IPS-18a (cell line): Measurements from ENCODE around the gene GPR153.
A peak's percentile ranks its signal among the peaks of the same experiment; 100 is the strongest.

Source experiments
- H3K27ac ChIP-seq: one replicate; pipeline ENCODE4 v1.5.1; 2013; ENCODE audit warnings: low read length
- H3K27me3 ChIP-seq: one replicate; pipeline ENCODE4 v1.6.1; 2013; ENCODE audit warnings: mild to moderate bottlenecking, low read length; ENCODE audit not compliant: control insufficient read depth, insufficient read depth
- H3K36me3 ChIP-seq: one replicate; pipeline ENCODE4 v1.6.1; 2013; ENCODE audit warnings: low read depth, low read length; ENCODE audit not compliant: control insufficient read depth
- H3K4me1 ChIP-seq: one replicate; pipeline ENCODE4 v1.6.1; 2013; ENCODE audit warnings: low read depth, low read length; ENCODE audit not compliant: control insufficient read depth
- H3K4me3 ChIP-seq: one replicate; pipeline ENCODE4 v1.5.1; 2013; ENCODE audit warnings: low read length
- H3K9ac ChIP-seq: one replicate; pipeline ENCODE4 v1.6.1; 2013; ENCODE audit warnings: mild to moderate bottlenecking, low read length, moderate library complexity
- H3K9me3 ChIP-seq: one replicate; pipeline ENCODE4 v1.6.1; 2013; ENCODE audit warnings: low read depth, low read length; ENCODE audit not compliant: control insufficient read depth

GPR153 gene

DNA sequence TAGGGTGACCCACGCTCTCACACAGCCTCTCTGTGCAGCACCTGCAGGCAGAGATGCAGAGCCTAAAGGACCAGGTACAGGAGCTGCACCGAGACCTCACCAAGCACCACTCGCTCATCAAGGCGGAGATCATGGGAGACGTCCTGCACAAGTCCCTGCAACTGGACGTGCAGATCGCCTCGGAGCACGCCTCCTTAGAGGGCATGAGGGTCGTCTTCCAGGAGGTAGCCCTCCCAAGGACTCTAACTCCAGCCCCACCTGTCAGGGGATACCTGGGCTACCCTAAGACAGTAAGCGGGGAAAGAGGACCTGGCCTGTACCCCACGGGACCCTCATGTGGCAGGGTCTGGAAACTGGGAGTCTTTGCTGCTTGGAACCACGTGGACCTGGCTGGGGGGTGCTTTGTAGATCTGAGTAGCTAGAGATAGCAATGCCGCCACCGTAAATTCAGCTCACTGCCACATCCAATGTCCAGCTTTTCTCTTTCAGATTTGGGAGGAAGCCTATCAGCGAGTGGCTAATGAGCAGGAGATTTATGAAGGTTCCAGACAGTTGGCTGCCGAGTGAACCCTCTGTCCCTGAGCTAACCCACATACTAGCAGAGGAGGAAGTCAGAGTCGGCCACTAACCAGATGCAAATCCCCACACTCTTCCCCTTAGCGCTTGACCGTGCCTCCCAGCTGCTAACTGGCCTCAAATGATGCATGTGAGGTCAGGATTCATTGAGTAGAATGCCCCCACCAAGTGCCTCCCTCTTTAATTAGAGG lies 48.5 kb downstream of the GPR153 start:
- Histone ChIP-seq H3K36me3 (no peaks in the 10 kb centered on the region), H3K9me3 (no peaks in the 10 kb centered on the region), H3K9ac (no peak overlapping the region), H3K4me3 (no peak overlapping the region), H3K27me3 (peaks cover 26% of the 10 kb centered on the region), H3K27ac (no peak overlapping the region), H3K4me1 (peaks cover 3% of the 10 kb centered on the region)

DNA sequence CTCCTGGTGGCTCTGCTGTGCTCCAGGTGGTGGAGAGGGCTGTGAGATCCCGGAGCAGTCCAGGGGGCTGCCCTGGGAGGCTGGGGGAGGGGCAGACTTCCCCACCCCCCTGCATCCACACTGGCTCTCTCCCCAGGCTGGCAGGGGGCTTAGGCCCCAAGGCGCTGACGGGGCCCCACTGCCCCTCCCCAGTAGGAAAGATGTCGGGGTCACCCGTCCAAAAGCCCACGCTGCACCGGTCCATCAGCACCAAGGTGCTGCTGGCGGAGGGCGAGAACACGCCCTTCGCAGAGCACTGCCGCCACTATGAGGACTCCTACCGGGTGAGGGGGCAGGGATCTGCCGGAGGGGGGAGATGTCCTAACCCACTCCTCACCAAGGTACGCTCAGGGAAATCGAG lies 49.2 kb downstream of the GPR153 start:
- Histone ChIP-seq H3K9me3 (no peaks in the 10 kb centered on the region), H3K4me1 (peaks cover 3% of the 10 kb centered on the region), H3K27me3 (peaks cover 32% of the 10 kb centered on the region), H3K27ac (no peak overlapping the region), H3K4me3 (no peak overlapping the region), H3K36me3 (no peaks in the 10 kb centered on the region), H3K9ac (no peak overlapping the region)

DNA sequence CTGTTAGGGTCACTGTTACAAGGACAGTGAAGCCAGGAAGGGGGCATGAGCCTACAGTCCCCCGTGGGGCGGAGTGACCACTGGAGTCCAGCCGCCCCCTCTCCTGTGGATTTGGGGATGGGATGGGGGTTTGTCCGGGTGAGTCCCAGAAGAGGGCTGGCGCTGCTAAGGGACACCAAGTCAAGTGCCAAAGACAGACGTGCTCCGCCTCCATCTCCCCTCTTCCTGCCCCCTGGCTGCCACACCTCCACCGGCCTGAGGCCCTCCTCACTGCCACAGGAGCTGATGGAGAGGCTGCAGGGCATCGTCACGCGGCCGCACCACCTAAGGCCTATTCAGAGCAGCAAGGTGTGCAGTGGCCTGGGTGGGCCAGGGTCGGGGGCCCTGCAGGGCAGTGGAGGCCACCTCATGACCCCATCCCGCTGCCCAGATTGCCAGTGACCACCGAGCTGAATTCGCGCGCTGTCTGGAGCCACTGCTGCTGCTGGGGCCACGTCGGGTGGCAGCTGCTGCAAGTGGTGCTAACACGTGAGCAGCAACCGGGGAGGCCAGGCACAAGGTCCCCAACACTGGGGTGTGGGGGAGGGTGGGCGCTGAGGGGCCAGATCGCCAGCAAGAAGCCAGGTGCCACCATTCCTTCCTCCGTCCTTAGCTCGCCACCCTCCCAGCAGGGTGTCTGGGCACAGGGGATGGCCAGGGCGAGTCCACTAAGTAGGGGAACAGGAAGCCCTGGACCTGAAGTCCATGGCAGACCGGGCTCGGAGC lies 50.1 kb downstream of the GPR153 start:
- Histone ChIP-seq H3K4me1 (peaks cover 3% of the 10 kb centered on the region), H3K36me3 (no peaks in the 10 kb centered on the region), H3K4me3 (no peak overlapping the region), H3K27me3 (peaks cover 42% of the 10 kb centered on the region), H3K9me3 (no peaks in the 10 kb centered on the region), H3K9ac (no peak overlapping the region), H3K27ac (no peak overlapping the region)

DNA sequence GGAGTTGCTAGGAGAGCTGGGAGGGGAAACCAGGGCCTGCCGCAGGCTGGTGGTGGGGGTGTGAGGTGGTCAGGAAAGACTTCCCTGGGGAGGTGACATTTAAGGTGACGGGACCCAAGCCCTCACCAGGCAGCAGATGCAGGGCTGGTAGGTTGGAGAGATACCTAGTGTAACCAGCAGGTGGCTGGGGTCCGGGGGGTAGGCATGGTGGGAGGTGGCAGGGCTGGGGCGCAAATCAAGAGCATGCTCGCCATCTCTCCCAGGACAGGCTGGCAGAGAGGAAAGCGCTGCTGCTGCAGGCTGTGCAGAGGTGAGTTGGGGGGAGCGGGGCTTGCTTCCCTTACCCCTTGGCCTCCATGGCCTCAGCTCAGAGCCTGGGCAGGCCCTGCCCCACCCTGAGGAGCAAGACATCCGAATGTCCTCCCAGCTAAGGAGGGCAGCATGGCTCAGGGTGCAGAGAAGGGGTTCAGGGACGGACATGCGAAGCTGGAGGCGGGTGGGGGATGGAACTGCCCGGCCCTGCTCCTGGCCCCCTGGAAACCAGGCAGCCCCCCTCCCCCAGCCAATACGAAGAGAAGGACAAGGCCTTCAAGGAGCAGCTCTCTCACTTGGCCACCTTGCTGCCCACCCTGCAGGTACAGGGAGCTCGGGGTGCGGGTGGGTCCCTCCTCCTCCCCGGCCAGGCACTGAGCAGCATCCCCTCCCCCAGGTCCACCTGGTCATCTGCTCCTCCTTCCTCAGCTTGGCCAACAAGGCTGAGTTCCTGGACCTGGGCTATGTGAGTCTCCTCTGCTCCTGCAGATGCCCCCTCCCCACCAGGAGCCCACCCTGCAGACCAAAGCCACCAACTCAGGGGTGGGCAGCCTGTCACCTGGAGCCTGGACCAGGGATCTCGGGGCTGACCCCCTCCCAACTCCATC lies 51.0 kb downstream of the GPR153 start:
- peak overlapping the region; percentile 57 for H3K4me3 ChIP-seq
- H3K9me3 ChIP-seq: no peaks in the 10 kb centered on the region
- no peak overlapping the region for H3K27ac ChIP-seq
- H3K36me3 ChIP-seq: no peaks in the 10 kb centered on the region
- H3K27me3 ChIP-seq: peaks cover 47% of the 10 kb centered on the region
- H3K4me1 ChIP-seq: peaks cover 3% of the 10 kb centered on the region
- no peak overlapping the region for H3K9ac ChIP-seq

DNA sequence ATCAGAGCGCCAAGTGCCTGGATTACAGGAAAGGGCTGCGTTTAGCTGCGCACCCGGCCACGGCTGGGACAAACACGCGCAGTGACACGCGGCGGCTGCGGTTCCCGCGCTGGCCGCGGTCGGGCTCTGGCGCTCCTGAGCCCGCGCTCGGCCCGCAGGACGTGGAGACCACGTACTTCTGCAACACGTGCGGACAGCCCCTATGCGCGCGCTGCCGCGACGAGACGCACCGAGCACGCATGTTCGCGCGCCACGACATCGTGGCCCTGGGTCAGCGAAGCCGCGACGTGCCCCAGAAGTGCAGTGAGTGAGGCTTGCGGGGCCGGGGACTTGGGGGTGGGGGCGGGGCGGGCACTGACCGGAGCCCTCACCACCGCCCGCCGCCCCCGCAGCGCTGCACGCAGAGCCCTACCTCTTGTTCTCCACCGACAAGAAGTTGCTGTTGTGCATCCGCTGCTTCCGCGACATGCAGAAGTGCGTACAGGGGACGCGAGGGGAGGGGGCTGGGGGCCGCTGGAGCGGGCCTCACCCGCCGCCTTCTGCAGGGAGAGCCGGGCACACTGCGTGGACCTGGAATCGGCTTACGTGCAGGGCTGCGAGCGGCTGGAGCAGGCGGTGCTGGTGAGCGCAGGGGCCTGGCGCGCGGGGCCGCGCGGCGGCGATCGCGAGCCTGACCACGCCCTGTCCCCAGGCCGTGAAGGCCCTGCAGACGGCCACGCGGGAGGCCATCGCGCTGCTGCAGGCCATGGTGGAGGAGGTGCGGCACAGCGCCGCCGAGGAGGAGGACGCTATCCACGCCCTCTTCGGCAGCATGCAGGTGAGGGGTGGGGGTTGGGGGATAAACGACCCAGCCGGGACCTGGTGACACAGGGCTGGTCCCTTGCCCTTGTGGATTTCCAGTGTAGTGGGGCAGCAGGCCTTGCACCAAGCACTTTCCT lies 51.9 kb downstream of the GPR153 start:
- Histone ChIP-seq H3K9me3 (no peaks in the 10 kb centered on the region), H3K4me1 (peaks cover 3% of the 10 kb centered on the region), H3K36me3 (no peaks in the 10 kb centered on the region), H3K27me3 (peaks cover 47% of the 10 kb centered on the region), H3K27ac (no peak overlapping the region), H3K4me3 (peak overlapping the region; percentile 57), H3K9ac (no peak overlapping the region)

DNA sequence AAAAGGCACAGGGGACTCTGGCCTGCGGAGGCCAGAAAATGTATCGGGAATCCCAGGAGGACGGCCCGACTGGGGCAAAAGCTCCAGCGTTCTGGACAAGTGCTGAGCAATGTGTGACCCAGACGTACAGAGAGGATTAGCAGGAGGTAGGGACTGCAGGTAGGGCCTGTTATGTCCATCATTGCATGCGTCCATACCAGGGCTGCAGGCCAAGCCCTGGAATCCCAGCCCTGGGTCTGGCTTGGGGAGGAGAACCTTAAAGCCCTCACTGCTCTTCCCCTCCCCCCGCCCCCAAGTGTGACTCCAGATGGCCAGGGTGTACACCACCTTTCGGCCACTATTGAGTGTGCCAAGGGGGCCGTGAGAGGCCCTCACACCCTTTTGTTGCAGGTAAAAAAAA lies 53.0 kb downstream of the GPR153 start:
- no peak overlapping the region for H3K27ac ChIP-seq
- no peaks in the 10 kb centered on the region for H3K9me3 ChIP-seq

DNA sequence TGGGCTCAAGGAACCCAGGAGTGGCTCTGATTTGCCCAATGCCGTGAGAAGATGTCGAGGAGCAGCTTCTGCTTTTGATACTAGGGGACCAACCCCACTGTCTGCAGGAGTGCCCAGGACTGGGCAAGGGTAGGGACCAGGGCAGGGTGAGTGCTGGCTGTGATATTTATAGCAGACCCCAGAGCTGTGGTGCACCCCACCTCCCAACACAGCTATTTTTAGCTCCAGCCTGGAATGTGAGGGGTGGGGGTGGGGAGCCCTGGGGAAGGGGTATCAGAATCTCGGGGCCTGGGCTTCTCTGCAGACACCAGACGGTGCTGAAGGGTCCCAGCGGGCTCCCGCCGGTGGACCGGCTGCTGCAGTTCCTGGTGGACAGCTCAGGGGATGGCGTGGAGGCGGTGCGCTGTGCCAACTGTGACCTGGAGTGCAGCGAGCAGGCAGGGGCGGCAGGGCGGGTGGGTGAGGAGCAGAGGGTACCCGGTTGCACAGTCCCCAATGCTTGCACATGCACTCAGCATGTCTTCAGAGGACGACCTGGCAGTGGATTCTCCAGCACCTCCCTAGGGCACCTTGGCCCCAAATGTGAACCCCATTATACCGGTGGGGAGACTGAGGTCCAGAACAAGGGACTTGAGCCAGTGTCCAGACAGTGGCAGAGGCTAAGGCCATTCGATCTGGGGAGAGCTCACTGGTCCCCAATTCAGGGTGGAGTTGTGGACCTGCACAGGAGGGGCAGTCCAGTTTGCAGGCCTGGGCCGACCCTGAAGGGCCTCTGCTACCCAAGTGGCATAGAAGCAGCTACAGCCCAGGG lies 53.6 kb downstream of the GPR153 start:
- no peak overlapping the region for H3K4me3 ChIP-seq
- H3K36me3 ChIP-seq: no peaks in the 10 kb centered on the region
- H3K9ac ChIP-seq: no peak overlapping the region
- peaks cover 3% of the 10 kb centered on the region for H3K4me1 ChIP-seq
- H3K9me3 ChIP-seq: no peaks in the 10 kb centered on the region
- H3K27me3 ChIP-seq: peaks cover 47% of the 10 kb centered on the region
- H3K27ac ChIP-seq: no peak overlapping the region

More for the DNA sequence above, 53.0 kb downstream of the GPR153 start:
- no peaks in the 10 kb centered on the region for H3K36me3 ChIP-seq
- no peak overlapping the region for H3K9ac ChIP-seq
- peaks cover 47% of the 10 kb centered on the region for H3K27me3 ChIP-seq
- no peak overlapping the region for H3K4me3 ChIP-seq
- H3K4me1 ChIP-seq: peaks cover 3% of the 10 kb centered on the region

DNA sequence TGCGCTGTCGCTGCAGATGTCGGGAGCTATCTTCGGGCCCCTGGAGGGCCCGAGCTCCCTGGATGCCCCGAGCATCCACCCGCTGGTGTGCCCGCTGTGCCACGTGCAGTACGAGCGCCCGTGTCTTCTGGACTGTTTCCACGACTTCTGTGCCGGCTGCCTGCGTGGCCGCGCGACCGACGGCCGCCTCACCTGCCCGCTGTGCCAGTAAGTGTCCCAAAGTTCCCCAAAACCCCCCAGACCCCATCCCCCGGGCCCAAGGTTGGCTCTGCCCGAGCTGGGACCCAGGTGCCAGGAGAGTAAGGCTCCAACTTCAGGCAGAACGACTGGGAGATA lies 54.4 kb downstream of the GPR153 start:
- Histone ChIP-seq H3K27ac (no peak overlapping the region), H3K27me3 (peaks cover 47% of the 10 kb centered on the region), H3K4me3 (no peak overlapping the region), H3K36me3 (no peaks in the 10 kb centered on the region), H3K4me1 (peaks cover 3% of the 10 kb centered on the region), H3K9me3 (no peaks in the 10 kb centered on the region), H3K9ac (no peak overlapping the region)

DNA sequence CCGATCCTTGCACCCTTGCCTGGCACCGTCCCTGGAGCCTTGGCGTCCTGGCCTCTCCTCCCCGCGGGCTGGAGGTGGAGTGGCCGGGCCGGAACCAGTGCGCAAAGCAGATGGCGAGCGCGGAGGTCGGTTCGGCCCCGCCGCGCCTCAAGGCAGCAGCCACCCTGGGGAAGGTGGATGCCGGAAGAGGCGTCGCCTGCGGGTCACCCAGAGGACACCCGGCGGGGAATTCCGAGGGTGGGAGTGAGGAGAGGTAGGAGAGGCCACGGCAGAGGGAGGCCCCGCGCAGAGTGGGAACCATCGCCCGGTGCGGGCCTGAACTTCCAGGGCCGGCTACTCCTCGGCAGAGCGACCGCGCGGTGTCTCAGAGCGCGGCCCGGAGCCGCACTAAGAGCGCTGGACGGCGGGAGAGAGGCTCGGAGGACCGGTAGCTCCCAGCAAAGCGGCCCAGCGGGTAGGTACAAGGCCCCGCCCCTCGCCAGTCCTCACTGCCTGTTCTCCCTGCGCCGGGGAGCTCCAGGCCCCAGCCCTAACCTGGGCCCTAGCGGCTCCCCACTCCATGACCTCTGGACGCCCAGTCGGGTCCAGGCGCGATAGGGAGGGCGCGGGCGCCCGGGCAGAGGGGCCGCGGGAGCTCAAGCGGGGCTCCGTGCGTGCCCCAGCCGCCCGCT lies 54.9 kb downstream of the GPR153 start, which contains the start of gene RNF207:
RNF207 (plus strand) TSS at position 271 of the 671 bp plus-strand sequence. CDS start 417 bp downstream, outside the sequence.
- no peaks in the 10 kb centered on the region for H3K36me3 ChIP-seq

DNA sequence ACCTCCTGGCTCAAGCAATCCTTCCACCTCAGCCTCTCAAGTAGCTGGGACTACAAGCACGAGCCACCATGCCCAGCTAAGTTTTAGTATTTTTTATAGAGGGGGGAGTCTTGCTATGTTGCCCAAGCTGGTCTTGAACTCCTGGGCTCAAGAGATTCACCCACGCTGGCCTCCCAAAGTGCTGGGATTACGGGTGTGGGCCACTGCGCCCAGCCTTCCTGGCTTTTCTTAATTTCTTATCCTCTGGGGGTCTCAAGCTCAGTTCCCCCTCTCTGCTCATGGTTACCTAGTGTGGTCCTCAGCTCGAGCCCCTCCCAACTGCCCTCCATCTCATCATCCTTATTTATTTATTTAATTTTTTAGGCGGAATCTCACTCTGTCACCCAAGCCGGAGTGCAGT lies 58.6 kb downstream of the GPR153 start:
- no peak overlapping the region for H3K4me3 ChIP-seq
- H3K4me1 ChIP-seq: peaks cover 17% of the 10 kb centered on the region
- no peak overlapping the region for H3K27ac ChIP-seq
- peaks cover 4% of the 10 kb centered on the region for H3K36me3 ChIP-seq
- peaks cover 20% of the 10 kb centered on the region for H3K27me3 ChIP-seq
- no peaks in the 10 kb centered on the region for H3K9me3 ChIP-seq
- H3K9ac ChIP-seq: no peak overlapping the region

More for the DNA sequence above, 54.9 kb downstream of the GPR153 start, which contains the start of gene RNF207:
- Histone ChIP-seq H3K9me3 (no peaks in the 10 kb centered on the region), H3K27ac (no peak within 1 kb of the TSS), H3K4me1 (peaks cover 3% of the 10 kb centered on the region), H3K27me3 (peaks cover 47% of the 10 kb centered on the region), H3K4me3 (peak within 1 kb of the TSS; percentile 54), H3K9ac (no peak within 1 kb of the TSS)
